ENCODE measurements around the gene BCHE. TPM values are rescaled to one million over a fixed set of nuclear protein-coding genes. Genes with fewer than 3 reads are reported as not detected.

BCHE gene
- total and polyA plus RNA-seq, 2 donors from 2014 or later = 1.4 to 2.8 TPM

GRCh38 chr3:165744025-165744424 is 93.2 kb downstream of the BCHE start:
- intact Hi-C loops (cut with DNase I) = no loop called here
- FAIRE-seq (no peak), DNase-seq (no peak)
- Histone ChIP-seq H3K4me1 (ENCODE audit: control insufficient read depth in 2 of 3, insufficient read depth in 2 of 3, low read depth in 1 of 3, low read length in 3 of 3) (peaks cover 0 to 8% (median 0%) of the 10 kb centered on the region in 3 donors), H3K27me3 (ENCODE audit: control insufficient read depth, insufficient read depth, low read length) (no peaks in the 10 kb centered on the region), H3K9me3 (ENCODE audit: control insufficient read depth in 2 of 3, insufficient read depth in 1 of 3, low read length in 3 of 3) (no peaks in the 10 kb centered on the region), H3K36me3 (ENCODE audit: control insufficient read depth in 2 of 3, insufficient read depth in 3 of 3, low read length in 3 of 3) (no peaks in the 10 kb centered on the region), H3K4me3 (ENCODE audit: low read length in 3 of 3) (no peak overlapping the region), H3K27ac (ENCODE audit: low read depth in 2 of 2, low read length in 2 of 2) (no peak overlapping the region), H3K9ac (ENCODE audit: low read length in 3 of 3) (no peak overlapping the region)
- TF ChIP-seq, protein P1, sequence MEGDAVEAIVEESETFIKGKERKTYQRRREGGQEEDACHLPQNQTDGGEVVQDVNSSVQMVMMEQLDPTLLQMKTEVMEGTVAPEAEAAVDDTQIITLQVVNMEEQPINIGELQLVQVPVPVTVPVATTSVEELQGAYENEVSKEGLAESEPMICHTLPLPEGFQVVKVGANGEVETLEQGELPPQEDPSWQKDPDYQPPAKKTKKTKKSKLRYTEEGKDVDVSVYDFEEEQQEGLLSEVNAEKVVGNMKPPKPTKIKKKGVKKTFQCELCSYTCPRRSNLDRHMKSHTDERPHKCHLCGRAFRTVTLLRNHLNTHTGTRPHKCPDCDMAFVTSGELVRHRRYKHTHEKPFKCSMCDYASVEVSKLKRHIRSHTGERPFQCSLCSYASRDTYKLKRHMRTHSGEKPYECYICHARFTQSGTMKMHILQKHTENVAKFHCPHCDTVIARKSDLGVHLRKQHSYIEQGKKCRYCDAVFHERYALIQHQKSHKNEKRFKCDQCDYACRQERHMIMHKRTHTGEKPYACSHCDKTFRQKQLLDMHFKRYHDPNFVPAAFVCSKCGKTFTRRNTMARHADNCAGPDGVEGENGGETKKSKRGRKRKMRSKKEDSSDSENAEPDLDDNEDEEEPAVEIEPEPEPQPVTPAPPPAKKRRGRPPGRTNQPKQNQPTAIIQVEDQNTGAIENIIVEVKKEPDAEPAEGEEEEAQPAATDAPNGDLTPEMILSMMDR (IDR thresholded peaks at IDR 0.05; ENCODE audit: borderline replicate concordance, extremely low read depth, insufficient read depth) = no peak

- intact Hi-C loops (cut with DNase I) = no loop called here
- peak in 3 of 5 donors; percentile 3 to 72 (median 36) for DNase-seq
- H3K27ac ChIP-seq (ENCODE audit: low read depth in 2 of 2, low read length in 2 of 2) = no peak overlapping the region
- H3K4me3 ChIP-seq (ENCODE audit: low read length in 3 of 3) = no peak overlapping the region
- peaks cover 0 to 8% (median 0%) of the 10 kb centered on the region in 3 donors for H3K4me1 ChIP-seq (ENCODE audit: control insufficient read depth in 2 of 3, insufficient read depth in 2 of 3, low read depth in 1 of 3, low read length in 3 of 3)
- H3K36me3 ChIP-seq (ENCODE audit: control insufficient read depth in 2 of 3, insufficient read depth in 3 of 3, low read length in 3 of 3) = no peaks in the 10 kb centered on the region
- no peak overlapping the region for H3K9ac ChIP-seq (ENCODE audit: low read length in 3 of 3)
- no peak for FAIRE-seq
- H3K9me3 ChIP-seq (ENCODE audit: control insufficient read depth in 2 of 3, insufficient read depth in 1 of 3, low read length in 3 of 3) = no peaks in the 10 kb centered on the region
- TF ChIP-seq, protein P1 (IDR thresholded peaks at IDR 0.05; ENCODE audit: borderline replicate concordance, extremely low read depth, insufficient read depth) = no peak
- H3K27me3 ChIP-seq (ENCODE audit: control insufficient read depth, insufficient read depth, low read length) = no peaks in the 10 kb centered on the region
Measured at GRCh38 chr3:165742351-165742750, 94.9 kb downstream of the BCHE start.

DNA sequence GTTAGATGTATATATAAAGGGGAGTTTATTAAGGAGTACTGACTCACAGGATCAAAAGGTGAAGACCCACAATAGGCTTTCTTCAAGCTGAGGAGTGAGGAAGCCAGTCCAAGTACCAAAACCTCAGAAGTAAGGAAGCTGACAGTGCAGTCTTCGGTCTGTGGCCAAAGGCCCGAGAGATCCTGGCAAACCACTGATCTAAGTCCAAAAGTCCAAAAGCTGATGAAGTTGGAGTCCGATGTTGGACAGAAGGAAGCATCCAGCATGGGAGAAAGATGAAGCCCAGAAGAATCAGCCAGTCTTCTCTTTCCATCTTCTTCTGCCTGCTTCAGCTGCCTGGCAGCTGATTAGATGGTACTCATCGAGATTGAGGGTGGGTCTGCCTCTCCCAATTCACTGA is 107.5 kb downstream of the BCHE start:
- intact Hi-C loops (cut with DNase I) = no loop called here
- Histone ChIP-seq H3K4me1 (ENCODE audit: control insufficient read depth in 2 of 3, insufficient read depth in 2 of 3, low read depth in 1 of 3, low read length in 3 of 3) (no peaks in the 10 kb centered on the region), H3K36me3 (ENCODE audit: control insufficient read depth in 2 of 3, insufficient read depth in 3 of 3, low read length in 3 of 3) (no peaks in the 10 kb centered on the region), H3K4me3 (ENCODE audit: low read length in 3 of 3) (no peak overlapping the region), H3K27me3 (ENCODE audit: control insufficient read depth, insufficient read depth, low read length) (no peaks in the 10 kb centered on the region), H3K27ac (ENCODE audit: low read depth in 2 of 2, low read length in 2 of 2) (no peak overlapping the region), H3K9me3 (ENCODE audit: control insufficient read depth in 2 of 3, insufficient read depth in 1 of 3, low read length in 3 of 3) (no peaks in the 10 kb centered on the region), H3K9ac (ENCODE audit: low read length in 3 of 3) (no peak overlapping the region)
- no peak for DNase-seq
- TF ChIP-seq, protein P1 (IDR thresholded peaks at IDR 0.05; ENCODE audit: borderline replicate concordance, extremely low read depth, insufficient read depth) = no peak
- no peak for FAIRE-seq

DNA sequence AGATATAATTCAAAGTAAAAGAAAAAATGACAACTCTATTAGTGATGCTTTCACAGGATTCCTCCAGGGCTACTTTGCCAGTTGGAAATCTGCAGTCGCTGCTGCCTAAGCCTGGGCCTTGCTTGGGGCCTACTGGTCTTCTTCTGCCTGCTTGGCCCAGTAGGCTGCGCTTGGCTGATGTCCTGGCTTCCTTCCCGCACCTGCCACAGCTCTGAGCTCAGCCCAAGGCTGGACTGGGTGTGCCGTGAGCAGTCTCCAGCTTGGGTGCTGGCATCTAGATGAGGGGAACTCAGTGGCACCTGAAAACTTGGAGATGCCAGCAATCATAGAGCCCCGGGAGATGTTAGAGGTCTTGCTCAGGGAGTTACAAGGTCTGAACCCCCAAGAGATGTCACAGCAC is 108.3 kb downstream of the BCHE start:
- Histone ChIP-seq H3K36me3 (ENCODE audit: control insufficient read depth in 2 of 3, insufficient read depth in 3 of 3, low read length in 3 of 3) (no peaks in the 10 kb centered on the region), H3K27me3 (ENCODE audit: control insufficient read depth, insufficient read depth, low read length) (no peaks in the 10 kb centered on the region), H3K4me1 (ENCODE audit: control insufficient read depth in 2 of 3, insufficient read depth in 2 of 3, low read depth in 1 of 3, low read length in 3 of 3) (no peaks in the 10 kb centered on the region), H3K27ac (ENCODE audit: low read depth in 2 of 2, low read length in 2 of 2) (no peak overlapping the region), H3K4me3 (ENCODE audit: low read length in 3 of 3) (no peak overlapping the region), H3K9me3 (ENCODE audit: control insufficient read depth in 2 of 3, insufficient read depth in 1 of 3, low read length in 3 of 3) (no peaks in the 10 kb centered on the region), H3K9ac (ENCODE audit: low read length in 3 of 3) (no peak overlapping the region)
- no peak for DNase-seq
- TF ChIP-seq, protein P1 (IDR thresholded peaks at IDR 0.05; ENCODE audit: borderline replicate concordance, extremely low read depth, insufficient read depth) = no peak
- FAIRE-seq = no peak
- intact Hi-C loops (cut with DNase I) = no loop called here
